Loucy (cell line): ENCODE measurements around the gene TMEM41B.

Experiments used
- H2AFZ ChIP-seq: fragments of 200-600 bp; sonication (generic); 2 replicates; pipeline ENCODE4 v1.6.0; 2016; ENCODE audit warnings: antibody characterized with exemption, mild to moderate bottlenecking, low read length, moderate library complexity
- H3F3A ChIP-seq: fragments of 200-600 bp; 2 replicates; pipeline ENCODE4 v1.6.0; 2016; ENCODE audit warnings: antibody characterized with exemption, low read depth, mild to moderate bottlenecking
- H3K27me3 ChIP-seq: fragments of 200-600 bp; sonication (generic); 2 replicates; pipeline ENCODE4 v1.6.1; 2014; ENCODE audit warnings: low read length, mild to moderate bottlenecking; ENCODE audit not compliant: insufficient read depth, poor library complexity, severe bottlenecking
- H3K36me3 ChIP-seq: fragments of 200-600 bp; sonication (generic); 2 replicates; pipeline ENCODE4 v1.6.1; 2016; ENCODE audit warnings: low read length; ENCODE audit not compliant: insufficient read depth
- H3K4me1 ChIP-seq: fragments of 200-600 bp; sonication (generic); 2 replicates; pipeline ENCODE4 v1.5.1; 2014; ENCODE audit warnings: low read length, mild to moderate bottlenecking; ENCODE audit not compliant: insufficient read depth, poor library complexity, severe bottlenecking
- H3K4me2 ChIP-seq: fragments of 200-600 bp; sonication (generic); 2 replicates; pipeline ENCODE4 v1.6.0; 2014; ENCODE audit warnings: antibody characterized with exemption, low read length, low read depth, mild to moderate bottlenecking; ENCODE audit not compliant: poor library complexity, severe bottlenecking
- H3K4me3 ChIP-seq: fragments of 200-600 bp; sonication (generic); 2 replicates; pipeline ENCODE4 v1.5.1; 2014; ENCODE audit warnings: low read length, mild to moderate bottlenecking, mixed read lengths; ENCODE audit not compliant: poor library complexity, severe bottlenecking
- H3K79me2 ChIP-seq: fragments of 200-600 bp; sonication (generic); 2 replicates; pipeline ENCODE4 v1.6.1; 2014; ENCODE audit warnings: low read length; ENCODE audit not compliant: insufficient read depth
- H3K9ac ChIP-seq: fragments of 200-600 bp; sonication (generic); 2 replicates; pipeline ENCODE4 v1.6.0; 2014; ENCODE audit warnings: mild to moderate bottlenecking, low read depth, low read length, moderate library complexity; ENCODE audit not compliant: poor library complexity, severe bottlenecking
- H3K9me2 ChIP-seq: fragments of 200-600 bp; sonication (generic); replicated peaks from 2 replicates; pipeline ENCODE4 v1.6.1; 2016; ENCODE audit warnings: low read depth, low read length, mixed read lengths
- H3K9me3 ChIP-seq: fragments of 200-600 bp; sonication (generic); 2 replicates; pipeline ENCODE4 v1.6.1; 2014; ENCODE audit warnings: mild to moderate bottlenecking, antibody characterized with exemption, low read length, low read depth; ENCODE audit not compliant: insufficient read depth
- H4K20me1 ChIP-seq: fragments of 200-600 bp; sonication (generic); 2 replicates; pipeline ENCODE4 v1.6.0; 2014; ENCODE audit warnings: antibody characterized with exemption, low read length, mild to moderate bottlenecking; ENCODE audit not compliant: insufficient read depth, poor library complexity, severe bottlenecking
- CTCF ChIP-seq: fragments of 200-600 bp; sonication (generic); conservative IDR thresholded peaks from 2 replicates; pipeline ENCODE4 v1.5.1; 2014; ENCODE audit warnings: mild to moderate bottlenecking, antibody characterized with exemption, low read length
- EZH2phosphoT487 ChIP-seq: fragments of 200-600 bp; IDR thresholded peaks from 2 replicates; pipeline ENCODE4 v1.6.1; 2018; ENCODE audit warnings: antibody characterized with exemption, mild to moderate bottlenecking, moderate library complexity, borderline replicate concordance

Gene TMEM41B

DNA sequence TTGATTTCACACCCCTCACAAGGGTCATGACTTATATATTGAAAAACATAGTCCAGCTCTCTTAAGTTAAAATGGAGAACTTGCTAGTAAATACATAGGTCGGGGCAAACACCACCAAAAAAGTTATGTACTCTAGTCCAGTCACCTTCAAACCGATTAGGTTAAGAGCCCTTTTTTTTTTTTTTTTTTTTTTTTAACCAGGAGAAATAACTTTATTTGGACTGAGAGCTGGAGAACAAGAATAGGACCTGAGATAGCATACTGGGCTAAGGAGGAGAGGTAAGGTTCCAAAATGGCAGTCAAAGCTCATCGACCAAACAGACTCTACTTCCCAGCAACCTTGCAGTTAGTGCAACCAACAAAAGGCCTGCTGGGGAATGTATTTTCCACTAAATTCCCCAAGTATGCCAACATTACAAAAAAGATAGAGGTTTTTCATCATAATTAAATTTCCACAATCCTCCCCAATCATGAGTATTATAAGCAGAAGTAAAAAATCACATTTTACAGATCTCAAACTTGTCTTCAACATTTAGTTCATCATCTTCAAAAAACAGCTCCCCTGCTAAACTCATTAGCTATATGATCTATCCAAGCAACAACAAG lies 3.8 kb downstream of the TMEM41B start:
- Histone ChIP-seq H3K4me3 (peak overlapping the region; percentile 68), H3F3A (no peaks in the 10 kb centered on the region), H3K9me2 (no peaks in the 10 kb centered on the region), H3K9me3 (no peaks in the 10 kb centered on the region), H3K36me3 (no peaks in the 10 kb centered on the region), H3K27me3 (no peaks in the 10 kb centered on the region), H3K4me1 (peaks cover 31% of the 10 kb centered on the region), H3K9ac (peak overlapping the region; percentile 49), H2AFZ (no peak overlapping the region), H3K4me2 (peak overlapping the region; percentile 98), H3K79me2 (peaks cover 83% of the 10 kb centered on the region), H4K20me1 (peaks cover 39% of the 10 kb centered on the region)
- TF ChIP-seq CTCF (no peak), EZH2phosphoT487 (no peak)

- H3K9me2 ChIP-seq: no peaks in the 10 kb centered on the region
- TF ChIP-seq CTCF: no peak
- TF ChIP-seq EZH2phosphoT487: no peak
- H3K4me1 ChIP-seq: no peaks in the 10 kb centered on the region
- H3K36me3 ChIP-seq: 0 out of 2 replicates have a peak, but pooled peaks cover 3% of the 10 kb centered on the region
- H3F3A ChIP-seq: no peaks in the 10 kb centered on the region
- H2AFZ ChIP-seq: no peak overlapping the region
- H3K4me3 ChIP-seq: no peak overlapping the region
- H3K9me3 ChIP-seq: no peaks in the 10 kb centered on the region
- no peak overlapping the region for H3K4me2 ChIP-seq
- H3K9ac ChIP-seq: no peak overlapping the region
- H3K79me2 ChIP-seq: peaks cover 77% of the 10 kb centered on the region
- no peaks in the 10 kb centered on the region for H3K27me3 ChIP-seq
- H4K20me1 ChIP-seq: peaks cover 30% of the 10 kb centered on the region
Observed at GRCh38 chr11:9304178-9304577, 10.2 kb downstream of the TMEM41B start.

- no peak for TF ChIP-seq EZH2phosphoT487
- TF ChIP-seq CTCF: no peak
Observed at GRCh38 chr11:9302448-9302847, 11.9 kb downstream of the TMEM41B start.

More at GRCh38 chr11:9302448-9302847, 11.9 kb downstream of the TMEM41B start:
- Histone ChIP-seq H2AFZ (no peak overlapping the region), H3F3A (no peaks in the 10 kb centered on the region), H4K20me1 (peaks cover 30% of the 10 kb centered on the region), H3K79me2 (peaks cover 62% of the 10 kb centered on the region), H3K9ac (no peak overlapping the region), H3K36me3 (peaks cover 16% of the 10 kb centered on the region; the same call in 1 of the 2 replicates), H3K4me3 (no peak overlapping the region), H3K27me3 (no peaks in the 10 kb centered on the region), H3K4me1 (no peaks in the 10 kb centered on the region), H3K4me2 (no peak overlapping the region), H3K9me3 (no peaks in the 10 kb centered on the region), H3K9me2 (no peaks in the 10 kb centered on the region)
